ENCODE data around the gene FAM98B. TPM values are rescaled to one million over a fixed set of nuclear protein-coding genes. Genes with fewer than 3 reads are reported as not detected.
"Not testable (repeated sequence)": the region's sequence is repeated elsewhere in the genome, so short reads cannot be mapped to it uniquely, and the experiment has no call there.

Gene FAM98B
- total and polyA plus RNA-seq, 12 donors, result 6.2 to 30.6 (median 23.2) TPM

- H3K9me3 ChIP-seq, result peaks cover 0 to 4% (median 0%) of the 10 kb centered on the region in 11 donors
- H3K4me3 ChIP-seq, result no peak overlapping the region
- H3K27me3 ChIP-seq, result peaks cover 0 to 4% (median 0%) of the 10 kb centered on the region in 7 donors
- H3K4me1 ChIP-seq, result no peaks in the 10 kb centered on the region
- intact Hi-C loops (cut with DNase I), result no loop called here
- no peak for DNase-seq
- H3K27ac ChIP-seq, result no peak overlapping the region
- no peak for ATAC-seq
- WGBS, 2 donors, result 100% methylated on average over 1 of the region's 1 CpG
- TF ChIP-seq CTCF (IDR thresholded peaks at IDR 0.05), result no peak
- H3K36me3 ChIP-seq, result no peaks in the 10 kb centered on the region
These were observed 28.7 kb upstream of the FAM98B start for GRCh38 chr15:38425269-38425668.

GRCh38 chr15:38427380-38427779 lies 26.5 kb upstream of the FAM98B start:
- H3K27me3 ChIP-seq, result no peaks in the 10 kb centered on the region
- DNase-seq, result no peak
- no peak for ATAC-seq
- H3K4me1 ChIP-seq, result no peaks in the 10 kb centered on the region
- H3K27ac ChIP-seq, result no peak overlapping the region
- no peak overlapping the region for H3K4me3 ChIP-seq
- H3K9me3 ChIP-seq, result peaks cover 0 to 4% (median 0%) of the 10 kb centered on the region in 11 donors
- H3K36me3 ChIP-seq, result no peaks in the 10 kb centered on the region
- no peak for TF ChIP-seq CTCF (IDR thresholded peaks at IDR 0.05)
- intact Hi-C loops (cut with DNase I), result no loop called here
- WGBS, 2 donors, result 79 to 93% methylated on average over 1 of the region's 1 CpG

DNA sequence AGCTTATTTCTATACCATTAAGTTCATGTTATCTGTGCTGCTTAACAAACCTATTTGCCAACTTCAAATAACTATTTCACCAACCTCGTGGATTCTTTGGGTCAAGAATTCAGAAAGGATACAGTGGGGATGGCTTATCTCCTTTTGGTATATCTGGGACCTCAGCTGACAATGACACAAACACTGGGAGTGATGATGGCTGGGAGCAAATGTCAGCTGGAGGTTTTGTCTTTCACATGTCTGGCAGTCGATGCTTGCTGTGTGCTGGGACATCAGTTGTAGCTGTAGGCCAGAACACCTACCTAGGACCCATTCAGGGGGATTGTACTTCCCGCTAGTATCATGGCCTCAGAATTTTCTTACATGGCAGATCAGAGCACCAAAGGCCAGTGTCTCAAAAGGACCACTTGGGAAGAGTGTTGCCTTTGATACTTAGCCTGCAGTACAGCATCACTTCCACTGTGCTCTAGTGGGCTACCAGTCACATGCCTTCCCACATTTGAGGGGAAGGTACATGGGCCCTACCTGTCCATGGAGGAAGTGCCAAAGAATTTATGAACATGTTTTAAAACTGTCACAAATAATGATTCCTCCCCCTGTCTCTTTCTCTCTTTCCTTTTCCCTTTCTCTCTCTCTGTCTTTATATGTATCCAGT lies 23.7 kb upstream of the FAM98B start:
- H3K9me3 ChIP-seq, result peaks cover 0 to 2% (median 0%) of the 10 kb centered on the region in 11 donors
- intact Hi-C loops (cut with DNase I), result no loop called here
- H3K4me1 ChIP-seq, result no peaks in the 10 kb centered on the region
- 66 to 67% methylated on average over 3 of the region's 3 CpGs for WGBS, 2 donors
- DNase-seq (no peak), ATAC-seq (no peak)
- no peak for TF ChIP-seq CTCF (IDR thresholded peaks at IDR 0.05)
- no peaks in the 10 kb centered on the region for H3K36me3 ChIP-seq
- H3K4me3 ChIP-seq, result no peak overlapping the region
- peaks cover 0 to 6% (median 0%) of the 10 kb centered on the region in 7 donors for H3K27me3 ChIP-seq
- H3K27ac ChIP-seq, result no peak overlapping the region

- Histone ChIP-seq H3K4me3 (no peak overlapping the region), H3K27me3 (peaks cover 0 to 11% (median 7%) of the 10 kb centered on the region in 7 donors), H3K9me3 (peaks cover 0 to 10% (median 0%) of the 10 kb centered on the region in 11 donors), H3K27ac (no peak overlapping the region), H3K36me3 (no peaks in the 10 kb centered on the region), H3K4me1 (peaks cover 0 to 9% (median 0%) of the 10 kb centered on the region in 9 donors)
- no peak for ATAC-seq
- no peak for DNase-seq
- no peak for TF ChIP-seq CTCF (IDR thresholded peaks at IDR 0.05)
- 0 to 21% methylated on average over 1 of the region's 1 CpG for WGBS, 2 donors
- intact Hi-C loops (cut with DNase I), result no loop called here
These were observed 16.9 kb upstream of the FAM98B start for GRCh38 chr15:38436993-38437392.

DNA sequence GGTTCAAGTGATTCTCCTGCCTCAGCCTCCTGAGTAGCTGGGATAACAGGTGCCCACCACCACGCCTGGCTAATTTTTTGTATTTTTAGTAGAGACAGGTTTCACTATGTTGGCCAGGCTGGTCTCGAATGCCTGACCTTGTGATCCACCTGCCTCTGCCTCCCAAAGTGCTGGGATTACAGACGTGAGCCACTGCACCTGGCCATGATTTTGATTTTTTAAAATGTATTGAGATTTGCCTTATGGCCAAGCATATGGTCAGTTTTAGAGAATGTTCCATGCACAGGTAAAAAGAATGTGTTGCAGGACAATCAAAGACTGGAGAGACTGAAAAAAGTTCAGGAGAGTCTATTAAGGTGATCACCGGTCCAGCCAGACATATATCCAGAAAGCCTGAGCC lies 16.3 kb upstream of the FAM98B start:
- DNase-seq; H3K4me1 ChIP-seq; ATAC-seq; H3K36me3 ChIP-seq; intact Hi-C loops (cut with DNase I); H3K27ac ChIP-seq; H3K4me3 ChIP-seq: not testable (repeated sequence)
- 86 to 92% methylated on average over 4 of the region's 4 CpGs for WGBS, 2 donors
- Histone ChIP-seq H3K27me3 (peaks cover 0 to 11% (median 7%) of the 10 kb centered on the region in 7 donors), H3K9me3 (peaks cover 0 to 10% (median 0%) of the 10 kb centered on the region in 11 donors)
